Measurements from ENCODE around the gene TARBP2.
"Not testable (repeated sequence)": the region's sequence is repeated elsewhere in the genome, so short reads cannot be mapped to it uniquely, and the experiment has no call there.

The TARBP2 gene

GRCh38 chr12:53479331-53479730 is 21.8 kb upstream of the TARBP2 start:
- Histone ChIP-seq H3K9me3 (ENCODE audit: control insufficient read depth, insufficient read depth, low read length) (no peaks in the 10 kb centered on the region), H3K9ac (ENCODE audit: low read depth, low read length) (no peak overlapping the region), H3K27me3 (ENCODE audit: control insufficient read depth, insufficient read depth, low read length) (no peaks in the 10 kb centered on the region), H3K36me3 (ENCODE audit: control insufficient read depth, insufficient read depth, low read length) (peaks cover 48% of the 10 kb centered on the region), H3K4me1 (ENCODE audit: control insufficient read depth, insufficient read depth, low read length) (peaks cover 7% of the 10 kb centered on the region), H3K4me3 (ENCODE audit: low read depth, low read length) (no peak overlapping the region)

DNA sequence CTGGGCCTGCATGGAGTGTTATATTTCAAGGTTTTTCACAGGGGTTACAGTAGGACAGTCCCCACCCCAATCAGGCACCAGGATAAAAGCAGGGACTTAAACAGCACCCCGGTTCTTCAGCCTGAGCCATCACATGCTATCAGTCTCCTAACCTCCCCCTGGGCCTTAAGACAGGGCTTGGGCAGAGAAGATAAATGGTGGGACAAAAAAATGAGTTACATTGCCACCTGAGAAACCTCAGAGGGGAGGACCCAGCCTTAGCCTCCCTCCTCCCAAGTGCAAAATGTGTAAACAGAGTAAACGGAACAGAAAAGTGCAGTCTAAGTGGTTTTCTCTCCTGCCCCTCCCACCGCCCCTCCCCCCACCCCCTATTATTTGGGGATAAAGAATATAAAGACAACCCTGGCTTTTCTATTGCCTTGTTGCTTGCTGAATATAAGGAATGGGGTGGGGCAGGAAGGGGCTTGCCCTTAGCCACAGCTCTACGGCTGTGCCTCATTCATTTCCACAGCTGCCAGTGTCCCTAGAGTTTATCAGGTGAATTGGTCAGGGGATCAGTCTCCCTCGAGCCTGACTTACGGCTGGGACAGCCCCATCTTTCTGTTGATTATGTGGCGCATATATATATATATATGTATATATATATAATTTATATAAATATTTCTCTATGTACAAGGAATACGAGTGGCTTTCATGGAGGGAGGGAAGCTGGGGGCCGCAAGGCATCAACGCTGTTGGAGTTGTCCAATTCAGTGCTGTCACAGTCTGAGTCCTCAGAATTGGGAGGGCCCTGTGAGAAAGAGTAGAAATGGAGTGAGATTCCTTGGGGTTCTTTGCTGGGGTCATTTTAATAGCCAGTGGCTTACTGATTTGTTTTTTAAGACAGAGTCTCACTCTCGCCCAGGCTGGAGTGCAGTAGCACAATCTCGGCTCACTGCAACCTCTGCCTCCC is 20.3 kb upstream of the TARBP2 start:
- peaks cover 4% of the 10 kb centered on the region for H3K4me1 ChIP-seq (ENCODE audit: control insufficient read depth, insufficient read depth, low read length)
- no peaks in the 10 kb centered on the region for H3K9me3 ChIP-seq (ENCODE audit: control insufficient read depth, insufficient read depth, low read length)
- H3K9ac ChIP-seq (ENCODE audit: low read depth, low read length): no peak overlapping the region
- H3K36me3 ChIP-seq (ENCODE audit: control insufficient read depth, insufficient read depth, low read length): peaks cover 45% of the 10 kb centered on the region
- no peak overlapping the region for H3K4me3 ChIP-seq (ENCODE audit: low read depth, low read length)
- H3K27me3 ChIP-seq (ENCODE audit: control insufficient read depth, insufficient read depth, low read length): no peaks in the 10 kb centered on the region

- H3K9me3 ChIP-seq (ENCODE audit: control insufficient read depth, insufficient read depth, low read length); H3K9ac ChIP-seq (ENCODE audit: low read depth, low read length): not testable (repeated sequence)
Measured at GRCh38 chr12:53481458-53481857, 19.6 kb upstream of the TARBP2 start.

GRCh38 chr12:53481939-53482586 is 19.0 kb upstream of the TARBP2 start:
- Histone ChIP-seq H3K36me3 (ENCODE audit: control insufficient read depth, insufficient read depth, low read length) (peaks cover 42% of the 10 kb centered on the region), H3K9ac (ENCODE audit: low read depth, low read length) (no peak overlapping the region), H3K4me3 (ENCODE audit: low read depth, low read length) (no peak overlapping the region), H3K4me1 (ENCODE audit: control insufficient read depth, insufficient read depth, low read length) (no peaks in the 10 kb centered on the region), H3K9me3 (ENCODE audit: control insufficient read depth, insufficient read depth, low read length) (no peaks in the 10 kb centered on the region), H3K27me3 (ENCODE audit: control insufficient read depth, insufficient read depth, low read length) (no peaks in the 10 kb centered on the region)

More at GRCh38 chr12:53481458-53481857, 19.6 kb upstream of the TARBP2 start:
- peaks cover 45% of the 10 kb centered on the region for H3K36me3 ChIP-seq (ENCODE audit: control insufficient read depth, insufficient read depth, low read length)
- H3K4me1 ChIP-seq (ENCODE audit: control insufficient read depth, insufficient read depth, low read length); H3K27me3 ChIP-seq (ENCODE audit: control insufficient read depth, insufficient read depth, low read length); H3K4me3 ChIP-seq (ENCODE audit: low read depth, low read length): not testable (repeated sequence)

DNA sequence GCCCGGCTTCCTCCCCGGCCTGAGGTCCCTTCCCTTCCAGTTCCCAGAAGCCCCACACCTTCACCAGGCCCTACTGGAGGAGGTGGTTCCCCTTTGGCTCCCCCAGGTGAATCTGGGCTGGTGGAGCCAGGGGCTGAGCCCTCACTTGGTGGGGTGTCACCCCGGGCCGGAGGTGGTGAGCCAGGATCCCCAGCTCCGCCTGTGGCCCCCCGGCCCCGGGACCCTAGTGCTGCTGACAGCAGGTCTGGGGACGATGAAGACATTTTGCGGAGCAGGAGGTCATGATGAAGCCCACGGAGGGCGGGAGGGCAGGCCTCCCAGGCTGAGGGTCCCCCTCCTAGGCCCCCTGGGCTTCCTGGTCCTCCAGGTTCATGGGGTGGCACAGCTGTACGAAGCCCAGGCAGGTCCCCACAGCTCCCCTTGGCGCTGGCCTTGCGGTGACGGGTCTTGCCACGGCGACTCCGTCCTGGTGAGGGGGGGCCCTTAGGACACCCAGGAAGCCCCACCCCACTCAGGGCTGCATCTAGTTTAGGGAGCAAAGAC is 18.4 kb upstream of the TARBP2 start:
- Histone ChIP-seq H3K36me3 (ENCODE audit: control insufficient read depth, insufficient read depth, low read length) (peaks cover 42% of the 10 kb centered on the region), H3K9me3 (ENCODE audit: control insufficient read depth, insufficient read depth, low read length) (no peaks in the 10 kb centered on the region), H3K4me3 (ENCODE audit: low read depth, low read length) (no peak overlapping the region), H3K9ac (ENCODE audit: low read depth, low read length) (no peak overlapping the region), H3K4me1 (ENCODE audit: control insufficient read depth, insufficient read depth, low read length) (no peaks in the 10 kb centered on the region), H3K27me3 (ENCODE audit: control insufficient read depth, insufficient read depth, low read length) (no peaks in the 10 kb centered on the region)

DNA sequence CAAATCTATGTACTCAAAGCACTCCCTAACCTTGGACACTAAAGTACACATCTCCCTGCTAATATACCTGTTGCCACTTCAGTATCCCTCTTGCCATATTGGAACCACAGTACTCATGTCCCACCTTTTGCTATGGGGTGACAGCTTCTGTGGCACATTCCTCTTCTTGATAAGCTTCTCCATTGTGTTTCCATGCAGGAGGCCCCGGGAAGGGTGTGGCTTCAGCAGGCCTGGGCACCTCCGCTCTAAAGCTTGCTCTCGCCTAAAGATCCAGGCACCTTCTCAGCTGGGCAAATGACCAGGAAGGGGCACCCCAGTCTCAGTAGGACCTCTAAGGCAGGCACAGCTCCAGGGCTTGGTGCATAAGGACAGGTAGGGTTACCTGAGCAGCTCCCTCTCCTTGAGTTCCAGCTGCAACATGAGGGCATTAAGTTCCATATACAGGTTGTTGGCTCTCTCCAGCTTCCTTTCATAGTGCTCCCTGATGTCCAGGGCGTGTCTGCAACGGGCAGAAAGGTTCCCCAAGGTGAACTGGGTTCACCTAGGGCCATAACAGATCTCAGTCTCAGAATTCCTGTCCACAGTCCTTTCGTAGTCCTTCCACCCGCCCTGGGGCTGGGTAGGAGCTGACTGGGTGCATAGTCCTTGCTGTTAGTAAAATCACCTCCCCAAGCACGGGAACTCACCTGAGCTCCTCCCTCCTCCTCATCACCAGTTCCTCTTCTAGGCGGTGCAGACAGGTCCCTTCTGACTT is 17.7 kb upstream of the TARBP2 start:
- Histone ChIP-seq H3K4me3 (ENCODE audit: low read depth, low read length) (no peak overlapping the region), H3K27me3 (ENCODE audit: control insufficient read depth, insufficient read depth, low read length) (no peaks in the 10 kb centered on the region), H3K9me3 (ENCODE audit: control insufficient read depth, insufficient read depth, low read length) (no peaks in the 10 kb centered on the region), H3K9ac (ENCODE audit: low read depth, low read length) (no peak overlapping the region), H3K36me3 (ENCODE audit: control insufficient read depth, insufficient read depth, low read length) (peaks cover 42% of the 10 kb centered on the region), H3K4me1 (ENCODE audit: control insufficient read depth, insufficient read depth, low read length) (no peaks in the 10 kb centered on the region)

- Histone ChIP-seq H3K4me1 (ENCODE audit: control insufficient read depth, insufficient read depth, low read length) (no peaks in the 10 kb centered on the region), H3K4me3 (ENCODE audit: low read depth, low read length) (no peak overlapping the region), H3K36me3 (ENCODE audit: control insufficient read depth, insufficient read depth, low read length) (peaks cover 36% of the 10 kb centered on the region), H3K9me3 (ENCODE audit: control insufficient read depth, insufficient read depth, low read length) (no peaks in the 10 kb centered on the region), H3K9ac (ENCODE audit: low read depth, low read length) (no peak overlapping the region), H3K27me3 (ENCODE audit: control insufficient read depth, insufficient read depth, low read length) (no peaks in the 10 kb centered on the region)
Measured at GRCh38 chr12:53483979-53484377, 17.1 kb upstream of the TARBP2 start.

GRCh38 chr12:53484686-53485575 is 16.2 kb upstream of the TARBP2 start:
- peaks cover 35% of the 10 kb centered on the region for H3K36me3 ChIP-seq (ENCODE audit: control insufficient read depth, insufficient read depth, low read length)
- no peaks in the 10 kb centered on the region for H3K9me3 ChIP-seq (ENCODE audit: control insufficient read depth, insufficient read depth, low read length)
- H3K4me3 ChIP-seq (ENCODE audit: low read depth, low read length): no peak overlapping the region
- no peak overlapping the region for H3K9ac ChIP-seq (ENCODE audit: low read depth, low read length)
- H3K4me1 ChIP-seq (ENCODE audit: control insufficient read depth, insufficient read depth, low read length): no peaks in the 10 kb centered on the region
- no peaks in the 10 kb centered on the region for H3K27me3 ChIP-seq (ENCODE audit: control insufficient read depth, insufficient read depth, low read length)

- Histone ChIP-seq H3K4me3 (ENCODE audit: low read depth, low read length) (no peak overlapping the region), H3K9me3 (ENCODE audit: control insufficient read depth, insufficient read depth, low read length) (no peaks in the 10 kb centered on the region), H3K9ac (ENCODE audit: low read depth, low read length) (no peak overlapping the region)
Measured at GRCh38 chr12:53485955-53486735, 14.9 kb upstream of the TARBP2 start.

DNA sequence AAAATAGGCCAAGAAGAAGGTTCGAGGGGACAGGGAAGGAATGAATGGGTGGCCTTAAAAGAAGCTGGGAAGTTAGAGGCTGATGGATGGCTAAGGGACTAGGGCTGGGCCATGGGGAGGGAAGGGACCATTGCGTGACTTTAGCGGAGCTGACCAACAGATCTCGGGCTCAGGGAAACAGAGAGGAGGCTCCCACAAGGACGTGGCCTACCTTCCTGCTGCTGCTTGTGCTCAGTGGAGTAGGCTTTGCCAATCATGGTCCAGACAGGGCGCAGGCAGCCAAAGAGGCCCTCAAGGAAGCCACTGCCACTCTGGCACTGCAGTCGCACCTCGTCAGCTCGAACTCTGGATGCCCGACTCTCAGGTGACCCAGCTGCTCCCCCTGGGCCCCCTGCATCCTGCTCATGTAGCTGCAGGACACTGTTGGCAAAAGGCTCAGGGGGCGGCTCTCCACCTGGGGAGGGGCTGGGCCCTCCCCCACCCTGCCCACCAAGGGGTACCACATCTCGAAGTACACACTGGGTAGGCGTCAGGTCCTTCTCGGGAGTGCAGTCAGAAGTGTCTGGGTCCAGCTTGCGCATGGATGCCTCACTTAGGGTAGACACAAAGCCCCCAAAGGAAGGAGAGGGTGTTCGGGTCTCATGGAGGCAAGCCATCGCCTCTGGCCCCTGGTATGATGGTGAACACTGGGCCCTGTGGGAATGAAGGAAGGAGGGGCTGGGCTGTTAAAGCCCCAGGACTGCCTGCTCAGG is 14.2 kb upstream of the TARBP2 start:
- Histone ChIP-seq H3K36me3 (ENCODE audit: control insufficient read depth, insufficient read depth, low read length) (peaks cover 30% of the 10 kb centered on the region), H3K9me3 (ENCODE audit: control insufficient read depth, insufficient read depth, low read length) (no peaks in the 10 kb centered on the region), H3K27me3 (ENCODE audit: control insufficient read depth, insufficient read depth, low read length) (no peaks in the 10 kb centered on the region), H3K4me1 (ENCODE audit: control insufficient read depth, insufficient read depth, low read length) (no peaks in the 10 kb centered on the region), H3K4me3 (ENCODE audit: low read depth, low read length) (no peak overlapping the region), H3K9ac (ENCODE audit: low read depth, low read length) (no peak overlapping the region)

More at GRCh38 chr12:53485955-53486735, 14.9 kb upstream of the TARBP2 start:
- H3K27me3 ChIP-seq (ENCODE audit: control insufficient read depth, insufficient read depth, low read length): no peaks in the 10 kb centered on the region
- H3K36me3 ChIP-seq (ENCODE audit: control insufficient read depth, insufficient read depth, low read length): peaks cover 35% of the 10 kb centered on the region
- H3K4me1 ChIP-seq (ENCODE audit: control insufficient read depth, insufficient read depth, low read length): no peaks in the 10 kb centered on the region
